CD4-positive, alpha-beta memory T cell (primary cell): Measurements from ENCODE around the gene MARK4. TPM values are rescaled to one million over a fixed set of nuclear protein-coding genes. Genes with fewer than 3 reads are reported as not detected.
A peak's percentile ranks its signal among the peaks of the same experiment; 100 is the strongest.

ENCODE experiments used
- CTCF ChIA-PET: fragments of 350-600 bp; sonication (Branson Sonifier 250); formaldehyde crosslinking; loops from one replicate; lab custom pipeline; 2021; ENCODE audit warnings: inconsistent platforms; ENCODE audit not compliant: partially characterized antibody; lab: Charles Lee
- POLR2A ChIA-PET: fragments of 350-600 bp; sonication (Branson Sonifier 250); formaldehyde crosslinking; loops from one replicate; lab custom pipeline; 2021; ENCODE audit not compliant: partially characterized antibody; lab: Charles Lee
- DNase-seq, 5 donors: peaks; one replicate each; pipeline versions ENCODE4 v3.0.0 to v3.0.0-alpha.2; 2020 to 2022; ENCODE audit warnings: mixed read lengths in 1 of 5
- H3K27ac ChIP-seq: one replicate; pipeline ENCODE4 v1.7.0; 2013; ENCODE audit warnings: low read depth, low read length
- H3K27me3 ChIP-seq: 2 replicates; pipeline ENCODE4 v1.7.0; 2013; ENCODE audit warnings: mild to moderate bottlenecking, low read length, moderate library complexity; ENCODE audit not compliant: insufficient read depth
- H3K36me3 ChIP-seq: 2 replicates; pipeline ENCODE4 v1.7.0; 2013; ENCODE audit warnings: mild to moderate bottlenecking, low read length, moderate library complexity; ENCODE audit not compliant: insufficient read depth
- H3K4me1 ChIP-seq: 2 replicates; pipeline ENCODE4 v1.7.0; 2013; ENCODE audit warnings: mild to moderate bottlenecking, low read length, moderate library complexity; ENCODE audit not compliant: insufficient read depth
- H3K4me3 ChIP-seq, 2 donors: one replicate each; pipeline ENCODE4 v1.7.0; 2013; ENCODE audit warnings: low read length in 2 of 2, mild to moderate bottlenecking in 1 of 2
- H3K9me3 ChIP-seq, 2 donors: one replicate each; pipeline ENCODE4 v1.7.0; 2013; ENCODE audit warnings: low read length in 2 of 2, control low read depth in 1 of 2; ENCODE audit not compliant: control insufficient read depth in 1 of 2
- H3K27ac Mint-ChIP-seq, 7 donors: one replicate each; pipeline ENCODE4 v1.8.0; 2020 to 2021; ENCODE audit warnings: mixed read lengths in 7 of 7, mild to moderate bottlenecking in 6 of 7, inconsistent platforms in 3 of 7, moderate library complexity in 3 of 7
- H3K27me3 Mint-ChIP-seq, 2 donors: one replicate each; pipeline ENCODE4 v1.8.0; 2020 to 2021; ENCODE audit warnings: mixed read lengths in 2 of 2
- H3K36me3 Mint-ChIP-seq, 2 donors: one replicate each; pipeline ENCODE4 v1.8.0; 2020 to 2021; ENCODE audit warnings: mixed read lengths in 2 of 2, inconsistent platforms in 1 of 2, mild to moderate bottlenecking in 1 of 2
- H3K4me1 Mint-ChIP-seq, 4 donors: one replicate each; pipeline ENCODE4 v1.8.0; 2020 to 2021; ENCODE audit warnings: mixed read lengths in 4 of 4, mild to moderate bottlenecking in 1 of 4
- H3K4me3 Mint-ChIP-seq, 8 donors: one replicate each; pipeline ENCODE4 v1.8.0; 2020 to 2021; ENCODE audit warnings: mixed read lengths in 8 of 8, mild to moderate bottlenecking in 7 of 8, moderate library complexity in 6 of 8, inconsistent platforms in 3 of 8
- H3K9me3 Mint-ChIP-seq, 8 donors: one replicate each; pipeline ENCODE4 v1.8.0; 2020 to 2021; ENCODE audit warnings: mixed read lengths in 8 of 8, mild to moderate bottlenecking in 5 of 8, inconsistent platforms in 3 of 8, moderate library complexity in 1 of 8
- intact Hi-C: fragments of 100-400 bp; cut with micrococcal nuclease; formaldehyde crosslinking; loops from one replicate; pipeline ENCODE4 v1.15.1; 2023
- polyA plus RNA-seq, 2 donors: library from polyadenylated mRNA; unstranded; fragments of 300-500 nt; fragmentation: Illumina TruSeq; gene quantifications; one replicate each; pipeline ENCODE4 v1.2.3, GENCODE V29; 2021
- total RNA-seq, 2 experiments: library from RNA; stranded (reverse); gene quantifications; one replicate each; pipeline ENCODE4 v1.2.3, GENCODE V29; 2021

MARK4 gene
- total and polyA plus RNA-seq, 4 experiments from 2014 or later = 0.11 to 25.2 (median 13.0) TPM

GRCh38 chr19:45271735-45272108 lies 20.7 kb downstream of the MARK4 start:
- ChIA-PET CTCF (no interaction called here), POLR2A (no interaction called here)
- no peak overlapping the region for H3K27ac ChIP-seq
- no peaks in the 10 kb centered on the region for H3K27me3 Mint-ChIP-seq
- H3K27me3 ChIP-seq = no peaks in the 10 kb centered on the region
- H3K9me3 Mint-ChIP-seq = no peaks in the 10 kb centered on the region
- intact Hi-C loops = no loop called here
- peaks cover 33 to 46% of the 10 kb centered on the region in 2 donors for H3K36me3 Mint-ChIP-seq
- H3K9me3 ChIP-seq = no peaks in the 10 kb centered on the region
- H3K4me1 ChIP-seq = no peaks in the 10 kb centered on the region
- H3K4me3 Mint-ChIP-seq = no peak overlapping the region
- DNase-seq = no peak
- no peak overlapping the region for H3K27ac Mint-ChIP-seq
- H3K4me3 ChIP-seq = no peak overlapping the region
- peaks cover 8% of the 10 kb centered on the region for H3K36me3 ChIP-seq
- H3K4me1 Mint-ChIP-seq = no peaks in the 10 kb centered on the region

GRCh38 chr19:45273521-45273855 lies 22.4 kb downstream of the MARK4 start:
- POLR2A ChIA-PET = no interaction called here
- H3K4me1 Mint-ChIP-seq = no peaks in the 10 kb centered on the region
- no peaks in the 10 kb centered on the region for H3K27me3 Mint-ChIP-seq
- H3K36me3 ChIP-seq = peaks cover 12% of the 10 kb centered on the region
- DNase-seq = no peak
- H3K27ac ChIP-seq = no peak overlapping the region
- no peaks in the 10 kb centered on the region for H3K4me1 ChIP-seq
- no peak overlapping the region for H3K27ac Mint-ChIP-seq
- H3K4me3 ChIP-seq = no peak overlapping the region
- no peak overlapping the region for H3K4me3 Mint-ChIP-seq
- no peaks in the 10 kb centered on the region for H3K9me3 ChIP-seq
- CTCF ChIA-PET = no interaction called here
- peaks cover 37 to 54% of the 10 kb centered on the region in 2 donors for H3K36me3 Mint-ChIP-seq
- no peaks in the 10 kb centered on the region for H3K9me3 Mint-ChIP-seq
- intact Hi-C loops = no loop called here
- H3K27me3 ChIP-seq = no peaks in the 10 kb centered on the region

GRCh38 chr19:45275370-45275971 lies 24.4 kb downstream of the MARK4 start:
- H3K9me3 Mint-ChIP-seq = no peaks in the 10 kb centered on the region
- peaks cover 40 to 53% of the 10 kb centered on the region in 2 donors for H3K36me3 Mint-ChIP-seq
- H3K27me3 Mint-ChIP-seq = no peaks in the 10 kb centered on the region
- Histone ChIP-seq H3K9me3 (no peaks in the 10 kb centered on the region), H3K4me3 (no peak overlapping the region), H3K27me3 (no peaks in the 10 kb centered on the region), H3K36me3 (peaks cover 14% of the 10 kb centered on the region), H3K27ac (no peak overlapping the region), H3K4me1 (no peaks in the 10 kb centered on the region)
- intact Hi-C loops = no loop called here
- H3K4me3 Mint-ChIP-seq = no peak overlapping the region
- ChIA-PET POLR2A (no interaction called here), CTCF (no interaction called here)
- DNase-seq = no peak
- H3K27ac Mint-ChIP-seq = no peak overlapping the region
- peaks cover 0 to 4% (median 0%) of the 10 kb centered on the region in 4 donors for H3K4me1 Mint-ChIP-seq

- ChIA-PET CTCF (no interaction called here), POLR2A (no interaction called here)
- no peaks in the 10 kb centered on the region for H3K27me3 ChIP-seq
- no peak for DNase-seq
- H3K4me1 ChIP-seq = no peaks in the 10 kb centered on the region
- H3K36me3 ChIP-seq = peaks cover 14% of the 10 kb centered on the region
- H3K4me1 Mint-ChIP-seq = peaks cover 0 to 4% (median 0%) of the 10 kb centered on the region in 4 donors
- intact Hi-C loops = no loop called here
- no peaks in the 10 kb centered on the region for H3K27me3 Mint-ChIP-seq
- no peak overlapping the region for H3K4me3 Mint-ChIP-seq
- no peaks in the 10 kb centered on the region for H3K9me3 ChIP-seq
- no peak overlapping the region for H3K27ac Mint-ChIP-seq
- no peaks in the 10 kb centered on the region for H3K9me3 Mint-ChIP-seq
- H3K36me3 Mint-ChIP-seq = peaks cover 39 to 53% of the 10 kb centered on the region in 2 donors
- no peak overlapping the region for H3K27ac ChIP-seq
- H3K4me3 ChIP-seq = no peak overlapping the region
These were observed 25.2 kb downstream of the MARK4 start for GRCh38 chr19:45276284-45276687.

- H3K27me3 ChIP-seq = no peaks in the 10 kb centered on the region
- DNase-seq = no peak
- no peak overlapping the region for H3K4me3 Mint-ChIP-seq
- H3K36me3 Mint-ChIP-seq = peaks cover 34 to 39% of the 10 kb centered on the region in 2 donors
- H3K27me3 Mint-ChIP-seq = no peaks in the 10 kb centered on the region
- ChIA-PET POLR2A (no interaction called here), CTCF (no interaction called here)
- no peak overlapping the region for H3K27ac ChIP-seq
- no peaks in the 10 kb centered on the region for H3K4me1 ChIP-seq
- H3K4me1 Mint-ChIP-seq = peaks cover 0 to 4% (median 0%) of the 10 kb centered on the region in 4 donors
- H3K9me3 Mint-ChIP-seq = no peaks in the 10 kb centered on the region
- peaks cover 12% of the 10 kb centered on the region for H3K36me3 ChIP-seq
- no peaks in the 10 kb centered on the region for H3K9me3 ChIP-seq
- no peak overlapping the region for H3K27ac Mint-ChIP-seq
- intact Hi-C loops = no loop called here
- H3K4me3 ChIP-seq = no peak overlapping the region
These were observed 27.0 kb downstream of the MARK4 start for GRCh38 chr19:45278087-45278486.

GRCh38 chr19:45279587-45280192 lies 28.6 kb downstream of the MARK4 start:
- peaks cover 0 to 4% (median 0%) of the 10 kb centered on the region in 4 donors for H3K4me1 Mint-ChIP-seq
- no peaks in the 10 kb centered on the region for H3K9me3 ChIP-seq
- ChIA-PET POLR2A (no interaction called here), CTCF (no interaction called here)
- H3K27me3 Mint-ChIP-seq = no peaks in the 10 kb centered on the region
- no peaks in the 10 kb centered on the region for H3K27me3 ChIP-seq
- DNase-seq = no peak
- H3K4me1 ChIP-seq = no peaks in the 10 kb centered on the region
- H3K9me3 Mint-ChIP-seq = no peaks in the 10 kb centered on the region
- H3K4me3 Mint-ChIP-seq = no peak overlapping the region
- H3K27ac ChIP-seq = no peak overlapping the region
- peaks cover 6% of the 10 kb centered on the region for H3K36me3 ChIP-seq
- peak overlapping the region in 1 of 7 donors; percentile 78 for H3K27ac Mint-ChIP-seq
- intact Hi-C loops = no loop called here
- peaks cover 34 to 36% of the 10 kb centered on the region in 2 donors for H3K36me3 Mint-ChIP-seq
- H3K4me3 ChIP-seq = no peak overlapping the region

- Histone ChIP-seq H3K4me1 (no peaks in the 10 kb centered on the region), H3K9me3 (no peaks in the 10 kb centered on the region), H3K27ac (no peak overlapping the region), H3K4me3 (no peak overlapping the region), H3K27me3 (no peaks in the 10 kb centered on the region), H3K36me3 (peaks cover 6% of the 10 kb centered on the region)
- Mint-ChIP-seq H3K4me1 (peaks cover 0 to 4% (median 0%) of the 10 kb centered on the region in 4 donors), H3K27me3 (no peaks in the 10 kb centered on the region), H3K4me3 (no peak overlapping the region), H3K36me3 (peaks cover 35 to 40% of the 10 kb centered on the region in 2 donors), H3K9me3 (no peaks in the 10 kb centered on the region), H3K27ac (no peak overlapping the region)
- POLR2A ChIA-PET = no interaction called here
- intact Hi-C loops = no loop called here
- CTCF ChIA-PET = no interaction called here
- no peak for DNase-seq
These were observed 29.4 kb downstream of the MARK4 start for GRCh38 chr19:45280471-45280961.
